Measurements from ENCODE around the gene ATP10D. TPM values are rescaled to one million over a fixed set of nuclear protein-coding genes. Genes with fewer than 3 reads are reported as not detected.

ATP10D gene
- polyA plus RNA-seq, 1 of the 3 experiments (the other 2 are of a cell fraction) = 7.9 TPM

DNA sequence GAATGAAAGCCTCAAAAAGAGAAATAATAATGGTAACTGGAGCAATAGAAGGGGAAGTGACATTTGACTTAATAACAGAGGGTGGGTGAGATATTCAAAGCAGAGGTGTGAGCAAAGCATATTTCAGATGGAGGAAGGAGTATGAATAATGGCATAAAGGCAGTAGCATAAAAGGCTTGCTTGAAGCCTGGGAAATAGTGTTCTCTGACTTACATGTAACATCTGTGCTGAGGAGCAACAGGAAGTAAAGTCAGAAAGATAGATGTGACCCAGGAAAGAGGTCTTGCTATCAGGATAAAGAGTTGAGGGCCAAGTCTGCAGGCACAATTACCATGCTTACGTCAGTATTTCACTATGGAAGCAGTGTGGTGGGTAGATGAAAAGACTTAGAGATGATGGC, 28.4 kb downstream of the ATP10D start:
- POLR2A ChIA-PET = no interaction called here
- H3K9me3 ChIP-seq = no peaks in the 10 kb centered on the region
- no peaks in the 10 kb centered on the region for H3K9me2 ChIP-seq
- H3K27ac ChIP-seq (ENCODE audit: low read depth in 2 of 2, low read length in 1 of 2) = no peak overlapping the region
- no peak overlapping the region for H3K4me2 ChIP-seq
- no peaks in the 10 kb centered on the region for H3K27me3 ChIP-seq (ENCODE audit: insufficient read depth)
- no peak for DNase-seq
- H3K36me3 ChIP-seq (replicated peaks in 1 of 2; ENCODE audit: control insufficient read depth in 1 of 2, insufficient read depth in 2 of 2, low read length in 1 of 2) = peaks cover 20 to 41% of the 10 kb centered on the region in 2 experiments
- no peak overlapping the region for H3K9ac ChIP-seq
- H2AFZ ChIP-seq (ENCODE audit: low read depth) = no peak overlapping the region
- no peak for TF ChIP-seq RFX5 (IDR thresholded peaks at IDR 0.05; ENCODE audit: low read length)
- TF ChIP-seq, protein P1, sequence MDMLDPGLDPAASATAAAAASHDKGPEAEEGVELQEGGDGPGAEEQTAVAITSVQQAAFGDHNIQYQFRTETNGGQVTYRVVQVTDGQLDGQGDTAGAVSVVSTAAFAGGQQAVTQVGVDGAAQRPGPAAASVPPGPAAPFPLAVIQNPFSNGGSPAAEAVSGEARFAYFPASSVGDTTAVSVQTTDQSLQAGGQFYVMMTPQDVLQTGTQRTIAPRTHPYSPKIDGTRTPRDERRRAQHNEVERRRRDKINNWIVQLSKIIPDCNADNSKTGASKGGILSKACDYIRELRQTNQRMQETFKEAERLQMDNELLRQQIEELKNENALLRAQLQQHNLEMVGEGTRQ (IDR thresholded peaks at IDR 0.05; ENCODE audit: borderline replicate concordance, low read depth, low read length) = no peak
- TF ChIP-seq TCF12 (IDR thresholded peaks at IDR 0.05) = no peak
- no peak for TF ChIP-seq ELF1 (IDR thresholded peaks at IDR 0.05)
- TF ChIP-seq RAD21 (IDR thresholded peaks at IDR 0.05; ENCODE audit: low read length) = no peak
- TF ChIP-seq, protein P2, sequence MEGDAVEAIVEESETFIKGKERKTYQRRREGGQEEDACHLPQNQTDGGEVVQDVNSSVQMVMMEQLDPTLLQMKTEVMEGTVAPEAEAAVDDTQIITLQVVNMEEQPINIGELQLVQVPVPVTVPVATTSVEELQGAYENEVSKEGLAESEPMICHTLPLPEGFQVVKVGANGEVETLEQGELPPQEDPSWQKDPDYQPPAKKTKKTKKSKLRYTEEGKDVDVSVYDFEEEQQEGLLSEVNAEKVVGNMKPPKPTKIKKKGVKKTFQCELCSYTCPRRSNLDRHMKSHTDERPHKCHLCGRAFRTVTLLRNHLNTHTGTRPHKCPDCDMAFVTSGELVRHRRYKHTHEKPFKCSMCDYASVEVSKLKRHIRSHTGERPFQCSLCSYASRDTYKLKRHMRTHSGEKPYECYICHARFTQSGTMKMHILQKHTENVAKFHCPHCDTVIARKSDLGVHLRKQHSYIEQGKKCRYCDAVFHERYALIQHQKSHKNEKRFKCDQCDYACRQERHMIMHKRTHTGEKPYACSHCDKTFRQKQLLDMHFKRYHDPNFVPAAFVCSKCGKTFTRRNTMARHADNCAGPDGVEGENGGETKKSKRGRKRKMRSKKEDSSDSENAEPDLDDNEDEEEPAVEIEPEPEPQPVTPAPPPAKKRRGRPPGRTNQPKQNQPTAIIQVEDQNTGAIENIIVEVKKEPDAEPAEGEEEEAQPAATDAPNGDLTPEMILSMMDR (IDR thresholded peaks at IDR 0.05) = no peak
- TF ChIP-seq TAF1 (IDR thresholded peaks at IDR 0.05; ENCODE audit: borderline replicate concordance, low read depth, low read length) = no peak
- TF ChIP-seq EP300 (IDR thresholded peaks at IDR 0.05; ENCODE audit: borderline replicate concordance in 1 of 2, low read depth in 1 of 2, low read length in 1 of 2) = no peak
- TF ChIP-seq, protein P3, sequence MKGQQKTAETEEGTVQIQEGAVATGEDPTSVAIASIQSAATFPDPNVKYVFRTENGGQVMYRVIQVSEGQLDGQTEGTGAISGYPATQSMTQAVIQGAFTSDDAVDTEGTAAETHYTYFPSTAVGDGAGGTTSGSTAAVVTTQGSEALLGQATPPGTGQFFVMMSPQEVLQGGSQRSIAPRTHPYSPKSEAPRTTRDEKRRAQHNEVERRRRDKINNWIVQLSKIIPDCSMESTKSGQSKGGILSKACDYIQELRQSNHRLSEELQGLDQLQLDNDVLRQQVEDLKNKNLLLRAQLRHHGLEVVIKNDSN (IDR thresholded peaks at IDR 0.05; ENCODE audit: borderline replicate concordance, low read depth) = no peak
- TF ChIP-seq, protein P4, sequence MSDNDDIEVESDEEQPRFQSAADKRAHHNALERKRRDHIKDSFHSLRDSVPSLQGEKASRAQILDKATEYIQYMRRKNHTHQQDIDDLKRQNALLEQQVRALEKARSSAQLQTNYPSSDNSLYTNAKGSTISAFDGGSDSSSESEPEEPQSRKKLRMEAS (IDR thresholded peaks at IDR 0.05; ENCODE audit: low read depth) = no peak
- H3F3A ChIP-seq (replicated peaks; ENCODE audit: insufficient read depth) = no peaks in the 10 kb centered on the region
- H3K4me1 ChIP-seq (ENCODE audit: control insufficient read depth in 1 of 2, insufficient read depth in 2 of 2, low read depth in 1 of 2, low read length in 1 of 2) = peaks cover 5 to 20% of the 10 kb centered on the region in 2 experiments; a peak in 3 of 4 replicates
- H3K4me3 ChIP-seq (ENCODE audit: low read depth in 2 of 2, low read length in 1 of 2) = no peak overlapping the region
- no peaks in the 10 kb centered on the region for H4K20me1 ChIP-seq (ENCODE audit: insufficient read depth)
- CTCF ChIA-PET = no interaction called here
- WGBS (ENCODE audit: low lambda C conversion rate) = 89% methylated on average over 1 of the region's 1 CpG
- H3K79me2 ChIP-seq (ENCODE audit: insufficient read depth) = no peaks in the 10 kb centered on the region

DNA sequence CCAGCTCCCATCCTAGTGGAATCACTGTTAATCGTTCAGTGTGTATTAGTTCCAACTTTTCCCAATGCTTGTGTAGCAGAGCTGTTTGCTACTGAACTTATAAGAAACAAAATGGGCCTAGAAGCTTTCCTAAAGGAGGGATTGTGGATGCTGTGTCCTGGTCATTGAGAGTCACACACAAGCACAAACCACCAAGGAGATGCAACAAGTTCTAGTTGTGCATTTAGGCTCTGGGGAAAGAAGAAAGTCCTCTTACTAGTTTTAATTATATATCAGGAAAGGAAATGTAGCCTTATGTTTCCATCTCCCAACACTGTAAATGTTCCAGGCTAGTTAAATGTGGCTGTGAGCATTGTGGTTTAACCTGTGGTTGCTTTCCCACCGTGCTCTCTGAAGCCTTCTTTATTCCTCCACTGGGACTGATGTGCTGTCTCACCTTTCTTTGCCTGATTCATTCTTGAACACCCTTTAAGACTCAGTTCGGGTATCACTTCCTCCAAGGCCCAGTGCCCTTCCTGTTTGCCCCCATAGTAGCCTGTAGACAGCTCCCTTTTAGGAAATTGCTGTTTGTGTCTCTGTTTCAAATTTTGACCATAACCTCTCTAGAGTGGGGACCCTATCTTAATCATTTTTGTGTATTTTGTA, 34.3 kb downstream of the ATP10D start:
- WGBS (ENCODE audit: low lambda C conversion rate) = 92% methylated on average over 3 of the region's 3 CpGs
- H3K79me2 ChIP-seq (ENCODE audit: insufficient read depth) = no peaks in the 10 kb centered on the region
- no peaks in the 10 kb centered on the region for H4K20me1 ChIP-seq (ENCODE audit: insufficient read depth)
- DNase-seq = no peak
- ChIA-PET POLR2A (no interaction called here), CTCF (interaction anchor here (1.1 to 1.5 kb wide), 3 partner anchors 13 to 186 kb away, joined by 3 to 4 read pairs (median 4); no protein-coding TSS in a partner anchor)
- H3K4me3 ChIP-seq (ENCODE audit: low read depth in 2 of 2, low read length in 1 of 2) = no peak overlapping the region
- no peak overlapping the region for H3K9ac ChIP-seq
- H3F3A ChIP-seq (replicated peaks; ENCODE audit: insufficient read depth) = no peaks in the 10 kb centered on the region
- H3K4me2 ChIP-seq = no peak overlapping the region
- TF ChIP-seq RCOR1 (IDR thresholded peaks at IDR 0.05; ENCODE audit: low read length) (no peak), ELF1 (IDR thresholded peaks at IDR 0.05) (no peak), GATA2 (CRISPR knock-in tag; IDR thresholded peaks at IDR 0.05) (no peak), NFIC (IDR thresholded peaks at IDR 0.05; ENCODE audit: borderline replicate concordance) (no peak)
- TF ChIP-seq, protein P5, sequence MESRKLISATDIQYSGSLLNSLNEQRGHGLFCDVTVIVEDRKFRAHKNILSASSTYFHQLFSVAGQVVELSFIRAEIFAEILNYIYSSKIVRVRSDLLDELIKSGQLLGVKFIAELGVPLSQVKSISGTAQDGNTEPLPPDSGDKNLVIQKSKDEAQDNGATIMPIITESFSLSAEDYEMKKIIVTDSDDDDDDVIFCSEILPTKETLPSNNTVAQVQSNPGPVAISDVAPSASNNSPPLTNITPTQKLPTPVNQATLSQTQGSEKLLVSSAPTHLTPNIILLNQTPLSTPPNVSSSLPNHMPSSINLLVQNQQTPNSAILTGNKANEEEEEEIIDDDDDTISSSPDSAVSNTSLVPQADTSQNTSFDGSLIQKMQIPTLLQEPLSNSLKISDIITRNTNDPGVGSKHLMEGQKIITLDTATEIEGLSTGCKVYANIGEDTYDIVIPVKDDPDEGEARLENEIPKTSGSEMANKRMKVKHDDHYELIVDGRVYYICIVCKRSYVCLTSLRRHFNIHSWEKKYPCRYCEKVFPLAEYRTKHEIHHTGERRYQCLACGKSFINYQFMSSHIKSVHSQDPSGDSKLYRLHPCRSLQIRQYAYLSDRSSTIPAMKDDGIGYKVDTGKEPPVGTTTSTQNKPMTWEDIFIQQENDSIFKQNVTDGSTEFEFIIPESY (IDR thresholded peaks at IDR 0.05; ENCODE audit: borderline replicate concordance, low read depth) = no peak
- H3K36me3 ChIP-seq (replicated peaks in 1 of 2; ENCODE audit: control insufficient read depth in 1 of 2, insufficient read depth in 2 of 2, low read length in 1 of 2) = peaks cover 13 to 30% of the 10 kb centered on the region in 2 experiments
- H3K9me3 ChIP-seq = no peaks in the 10 kb centered on the region
- no peaks in the 10 kb centered on the region for H3K9me2 ChIP-seq
- H2AFZ ChIP-seq (ENCODE audit: low read depth) = no peak overlapping the region
- peaks cover 0 to 10% of the 10 kb centered on the region in 2 experiments; a peak in 3 of 4 replicates for H3K4me1 ChIP-seq (ENCODE audit: control insufficient read depth in 1 of 2, insufficient read depth in 2 of 2, low read depth in 1 of 2, low read length in 1 of 2)
- no peak overlapping the region for H3K27ac ChIP-seq (ENCODE audit: low read depth in 2 of 2, low read length in 1 of 2)
- H3K27me3 ChIP-seq (ENCODE audit: insufficient read depth) = no peaks in the 10 kb centered on the region
